Panc1 (cell line): ENCODE data around the gene CFAP251. TPM values are rescaled to one million over a fixed set of nuclear protein-coding genes. Genes with fewer than 3 reads are reported as not detected.

ENCODE experiments used
- ATAC-seq: fragments of 200-7000 bp; cut with Tn5 transposase; 2 replicates; pipeline ENCODE4 v1.9.1; 2020; ENCODE audit warnings: mild to moderate bottlenecking, moderate library complexity
- BruUV-seq: library from RNA; stranded (reverse); fragments of 400-500 nt; replicated peaks from 2 replicates; lab custom pipeline; 2021; lab: Mats Ljungman, UMichigan
- CTCF ChIA-PET: fragments of 300-600 bp; sonication (Branson Sonifier 250); formaldehyde crosslinking; loops from one replicate; lab custom pipeline; 2022; ENCODE audit warnings: antibody characterized with exemption; lab: Charles Lee
- POLR2A ChIA-PET: fragments of 300-600 bp; sonication (Branson Sonifier 250); formaldehyde crosslinking; loops from one replicate; lab custom pipeline; 2022; ENCODE audit warnings: antibody characterized with exemption; lab: Charles Lee
- DNase-seq: peaks from one replicate; pipeline ENCODE4 v3.0.0-alpha.2; 2010; ENCODE audit warnings: low read depth, low spot score
- H3K27ac ChIP-seq: 2 replicates; pipeline ENCODE4 v1.5.1; 2011; ENCODE audit warnings: mild to moderate bottlenecking, low read length, inconsistent platforms
- H3K27me3 ChIP-seq: fragments of 200-500 bp; sonication (Bioruptor generic); 2 replicates; pipeline ENCODE4 v1.6.0; 2014; ENCODE audit warnings: low read length, inconsistent platforms; ENCODE audit not compliant: control insufficient read depth, insufficient read depth
- H3K36me3 ChIP-seq: fragments of 200-500 bp; sonication (Bioruptor generic); 2 replicates; pipeline ENCODE4 v1.5.1; 2014; ENCODE audit warnings: inconsistent platforms, mild to moderate bottlenecking, low read length, moderate library complexity; ENCODE audit not compliant: control insufficient read depth, insufficient read depth
- H3K4me1 ChIP-seq: 2 replicates; pipeline ENCODE4 v1.5.1; 2011; ENCODE audit warnings: inconsistent platforms, mild to moderate bottlenecking, low read length, moderate library complexity; ENCODE audit not compliant: control insufficient read depth, insufficient read depth
- H3K4me3 ChIP-seq, 2 experiments: 2 replicates each; pipeline ENCODE4 v1.5.1; 2011 to 2012; ENCODE audit warnings: low read depth in 2 of 2, low read length in 2 of 2, mild to moderate bottlenecking in 2 of 2, inconsistent platforms in 1 of 2, moderate library complexity in 1 of 2
- H3K9me3 ChIP-seq: fragments of 200-500 bp; sonication (Bioruptor generic); 2 replicates; pipeline ENCODE4 v1.5.1; 2014; ENCODE audit warnings: low read depth, mild to moderate bottlenecking, inconsistent platforms, low read length, moderate library complexity; ENCODE audit not compliant: control insufficient read depth, insufficient read depth
- CTCF ChIP-seq: fragments of 450-650 bp; IDR thresholded peaks from 2 replicates; pipeline ENCODE4 v1.5.1; 2017; ENCODE audit warnings: mild to moderate bottlenecking
- POLR2AphosphoS5 ChIP-seq: IDR thresholded peaks from 2 replicates; pipeline ENCODE4 v1.6.1; 2012; ENCODE audit warnings: mild to moderate bottlenecking, low read depth, low read length, moderate library complexity
- SIN3A ChIP-seq: IDR thresholded peaks from 2 replicates; pipeline ENCODE4 v1.6.1; 2012; ENCODE audit warnings: low read depth, mild to moderate bottlenecking, low read length, moderate library complexity, borderline replicate concordance; ENCODE audit not compliant: insufficient read depth
- TCF7L2 ChIP-seq: IDR thresholded peaks from 2 replicates; pipeline ENCODE4 v1.6.1; 2011; ENCODE audit warnings: mild to moderate bottlenecking, low read depth, low read length, inconsistent platforms
- in situ Hi-C: cut with HindIII; loops from 2 replicates; pipeline ENCODE4 v1.10.0; 2016; ENCODE audit warnings: low sequenced_read_pairs, low pct_unique_long_range_greater_than_20kb
- intact Hi-C: fragments of 100-400 bp; cut with micrococcal nuclease; formaldehyde crosslinking; loops from one replicate; pipeline ENCODE4 v1.10.0; 2022; ENCODE audit not compliant: unreplicated experiment
- total RNA-seq: library from RNA; stranded (reverse); gene quantifications from one replicate; pipeline ENCODE4 v1.2.1, GENCODE V29; 2021; ENCODE audit not compliant: unreplicated experiment
- TF ChIP-seq, protein P1 (sequence below), 2 experiments: IDR thresholded peaks; 2 replicates each; pipeline ENCODE4 v1.6.1; 2011 to 2012; ENCODE audit warnings: low read depth in 2 of 2, control low read depth in 1 of 2, low read length in 1 of 2, mild to moderate bottlenecking in 1 of 2, moderate library complexity in 1 of 2; ENCODE audit not compliant: insufficient read depth in 1 of 2

Gene CFAP251
- total RNA-seq, 1 experiment from 2014 or later, result 4.2 TPM

DNA sequence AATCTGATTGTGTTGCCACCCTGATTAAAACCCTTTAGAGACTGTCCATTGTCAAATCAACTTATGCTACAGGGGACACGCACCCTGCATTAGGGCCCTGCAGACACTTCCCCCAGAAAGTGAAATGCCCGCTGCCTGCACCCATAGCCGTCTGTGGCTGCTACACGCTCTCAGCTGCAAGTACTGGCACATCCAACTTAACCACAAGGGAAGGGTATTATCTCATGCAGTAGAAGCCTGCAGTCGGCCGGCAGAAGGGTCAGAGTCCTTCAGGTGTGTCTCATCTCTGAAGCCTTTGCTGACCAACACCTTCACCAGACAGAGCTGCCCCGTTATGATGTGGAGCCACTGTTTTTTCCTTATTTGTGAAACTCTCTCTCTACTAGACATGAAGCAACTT, 20.8 kb downstream of the CFAP251 start:
- no peaks in the 10 kb centered on the region for H3K4me1 ChIP-seq
- intact Hi-C loops (no loop called here), in situ Hi-C loops (no loop called here)
- no peaks in the 10 kb centered on the region for H3K27me3 ChIP-seq
- H3K36me3 ChIP-seq, result no peaks in the 10 kb centered on the region
- DNase-seq (no peak), ATAC-seq (no peak)
- no peak overlapping the region for H3K27ac ChIP-seq
- H3K4me3 ChIP-seq, result no peak overlapping the region
- no TSS peak for BruUV-seq
- CTCF ChIA-PET, result no interaction called here
- POLR2A ChIA-PET, result interaction anchor here (0.7 kb wide), 1 partner anchor 10 kb away, joined by 4 read pairs; no protein-coding TSS in a partner anchor
- no peaks in the 10 kb centered on the region for H3K9me3 ChIP-seq
- TF ChIP-seq, protein P1, sequence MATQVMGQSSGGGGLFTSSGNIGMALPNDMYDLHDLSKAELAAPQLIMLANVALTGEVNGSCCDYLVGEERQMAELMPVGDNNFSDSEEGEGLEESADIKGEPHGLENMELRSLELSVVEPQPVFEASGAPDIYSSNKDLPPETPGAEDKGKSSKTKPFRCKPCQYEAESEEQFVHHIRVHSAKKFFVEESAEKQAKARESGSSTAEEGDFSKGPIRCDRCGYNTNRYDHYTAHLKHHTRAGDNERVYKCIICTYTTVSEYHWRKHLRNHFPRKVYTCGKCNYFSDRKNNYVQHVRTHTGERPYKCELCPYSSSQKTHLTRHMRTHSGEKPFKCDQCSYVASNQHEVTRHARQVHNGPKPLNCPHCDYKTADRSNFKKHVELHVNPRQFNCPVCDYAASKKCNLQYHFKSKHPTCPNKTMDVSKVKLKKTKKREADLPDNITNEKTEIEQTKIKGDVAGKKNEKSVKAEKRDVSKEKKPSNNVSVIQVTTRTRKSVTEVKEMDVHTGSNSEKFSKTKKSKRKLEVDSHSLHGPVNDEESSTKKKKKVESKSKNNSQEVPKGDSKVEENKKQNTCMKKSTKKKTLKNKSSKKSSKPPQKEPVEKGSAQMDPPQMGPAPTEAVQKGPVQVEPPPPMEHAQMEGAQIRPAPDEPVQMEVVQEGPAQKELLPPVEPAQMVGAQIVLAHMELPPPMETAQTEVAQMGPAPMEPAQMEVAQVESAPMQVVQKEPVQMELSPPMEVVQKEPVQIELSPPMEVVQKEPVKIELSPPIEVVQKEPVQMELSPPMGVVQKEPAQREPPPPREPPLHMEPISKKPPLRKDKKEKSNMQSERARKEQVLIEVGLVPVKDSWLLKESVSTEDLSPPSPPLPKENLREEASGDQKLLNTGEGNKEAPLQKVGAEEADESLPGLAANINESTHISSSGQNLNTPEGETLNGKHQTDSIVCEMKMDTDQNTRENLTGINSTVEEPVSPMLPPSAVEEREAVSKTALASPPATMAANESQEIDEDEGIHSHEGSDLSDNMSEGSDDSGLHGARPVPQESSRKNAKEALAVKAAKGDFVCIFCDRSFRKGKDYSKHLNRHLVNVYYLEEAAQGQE (IDR thresholded peaks at IDR 0.05; ENCODE audit: insufficient read depth in 1 of 2, low read depth in 2 of 2, low read length in 1 of 2), result no peak
- TF ChIP-seq POLR2AphosphoS5 (no peak), TCF7L2 (no peak), SIN3A (no peak), CTCF (no peak)

DNA sequence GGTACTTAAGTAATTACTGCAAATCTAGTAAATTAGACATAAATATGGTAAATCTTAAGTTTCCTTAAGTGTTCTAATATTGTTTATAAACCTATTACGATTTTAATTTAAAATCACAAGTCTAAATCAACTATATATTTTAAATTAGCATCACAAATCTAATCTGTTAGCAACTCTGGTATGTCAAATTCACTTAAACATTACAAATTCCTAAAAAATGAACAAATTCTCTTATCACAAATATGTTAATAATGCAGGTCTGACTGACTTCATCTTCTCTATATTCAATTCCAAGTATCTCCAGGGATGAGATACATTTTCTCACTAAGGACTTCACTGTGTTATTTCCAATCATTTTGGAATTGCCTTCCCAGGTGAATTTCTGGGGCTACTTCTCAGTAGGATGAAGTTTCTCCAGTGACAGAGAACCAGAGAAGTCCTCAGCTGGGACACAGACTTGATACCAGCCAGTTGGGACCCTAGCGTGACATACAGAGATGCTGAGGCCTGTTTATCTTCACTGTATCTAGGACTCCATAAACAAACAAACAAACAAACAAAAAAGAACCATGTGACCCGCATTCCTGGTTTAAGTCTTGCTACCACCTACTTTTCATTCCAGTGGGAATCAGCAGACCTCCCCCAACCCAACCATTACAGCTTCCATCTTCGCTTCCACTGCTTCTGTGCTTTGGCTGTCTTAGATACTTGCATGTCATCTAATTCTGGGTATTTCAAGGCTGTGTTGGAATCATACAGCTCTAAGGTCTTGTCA, 21.8 kb downstream of the CFAP251 start:
- H3K27me3 ChIP-seq, result no peaks in the 10 kb centered on the region
- no peak overlapping the region for H3K4me3 ChIP-seq
- no peaks in the 10 kb centered on the region for H3K36me3 ChIP-seq
- no TSS peak for BruUV-seq
- no peaks in the 10 kb centered on the region for H3K9me3 ChIP-seq
- no peak for ATAC-seq
- CTCF ChIA-PET, result no interaction called here
- H3K4me1 ChIP-seq, result no peaks in the 10 kb centered on the region
- DNase-seq, result no peak
- POLR2A ChIA-PET, result no interaction called here
- no peak overlapping the region for H3K27ac ChIP-seq
- intact Hi-C loops (no loop called here), in situ Hi-C loops (no loop called here)
- TF ChIP-seq SIN3A, result no peak
- TF ChIP-seq POLR2AphosphoS5, result no peak
- TF ChIP-seq CTCF, result no peak
- TF ChIP-seq, protein P1 (IDR thresholded peaks at IDR 0.05; ENCODE audit: insufficient read depth in 1 of 2, low read depth in 2 of 2, low read length in 1 of 2), result no peak
- no peak for TF ChIP-seq TCF7L2
